Osteoblast (primary cell): Measurements from ENCODE around the gene DKC1. TPM values are rescaled to one million over a fixed set of nuclear protein-coding genes. Genes with fewer than 3 reads are reported as not detected.

Source experiments
- DNase-seq: peaks from one replicate; pipeline ENCODE4 v3.0.0; 2011; ENCODE audit warnings: low spot score, mixed read lengths; ENCODE audit not compliant: insufficient read length; ENCODE audit errors: missing footprints
- H2AFZ ChIP-seq: 2 replicates; pipeline ENCODE4 v1.6.0; 2011; ENCODE audit warnings: mild to moderate bottlenecking, low read length
- H3K27ac ChIP-seq: 2 replicates; pipeline ENCODE4 v1.5.1; 2011; ENCODE audit warnings: mild to moderate bottlenecking, low read depth, low read length, moderate library complexity
- H3K27me3 ChIP-seq: 2 replicates; pipeline ENCODE4 v1.6.0; 2012; ENCODE audit warnings: mild to moderate bottlenecking, control low read depth, inconsistent platforms, low read length, moderate library complexity; ENCODE audit not compliant: insufficient read depth
- H3K36me3 ChIP-seq: 2 replicates; pipeline ENCODE4 v1.5.1; 2011; ENCODE audit warnings: mild to moderate bottlenecking, low read length, control low read depth, moderate library complexity; ENCODE audit not compliant: insufficient read depth
- H3K4me1 ChIP-seq: 2 replicates; pipeline ENCODE4 v1.5.1; 2011; ENCODE audit warnings: mild to moderate bottlenecking, low read length, control low read depth, moderate library complexity; ENCODE audit not compliant: insufficient read depth
- H3K4me2 ChIP-seq: 2 replicates; pipeline ENCODE4 v1.6.0; 2011; ENCODE audit warnings: mild to moderate bottlenecking, low read length; ENCODE audit not compliant: insufficient read depth
- H3K4me3 ChIP-seq: fragments of 200-600 bp; sonication (generic); 3 replicates; pipeline ENCODE4 v1.5.1; 2012; ENCODE audit warnings: mild to moderate bottlenecking, low read length, inconsistent platforms; ENCODE audit not compliant: insufficient read depth
- H3K79me2 ChIP-seq: 2 replicates; pipeline ENCODE4 v1.6.0; 2012; ENCODE audit warnings: mild to moderate bottlenecking, low read length, control low read depth, inconsistent platforms; ENCODE audit not compliant: insufficient read depth
- H3K9me3 ChIP-seq: 2 replicates; pipeline ENCODE4 v1.5.1; 2011; ENCODE audit warnings: low read depth, low read length, control low read depth
- H4K20me1 ChIP-seq: 2 replicates; pipeline ENCODE4 v1.6.0; 2012; ENCODE audit warnings: mild to moderate bottlenecking, low read length, control low read depth; ENCODE audit not compliant: insufficient read depth
- CTCF ChIP-seq: IDR thresholded peaks from 2 replicates; pipeline ENCODE4 v1.5.1; 2011; ENCODE audit warnings: mild to moderate bottlenecking, low read depth, low read length, moderate library complexity; ENCODE audit errors: extremely low read depth
- total RNA-seq: library from RNA; depleted of rRNA; stranded (reverse); fragments of >200 nt; gene quantifications from 2 replicates; pipeline ENCODE4 v1.2.3, GENCODE V29; 2012

The DKC1 gene
- total RNA-seq, 1 donor: 30.8 TPM

- no peak overlapping the region for H2AFZ ChIP-seq
- no peak overlapping the region for H3K4me2 ChIP-seq
Observed at GRCh38 chrX:154791939-154792338, 29.3 kb downstream of the DKC1 start.

GRCh38 chrX:154793084-154793795 is 30.6 kb downstream of the DKC1 start:
- H3K4me3 ChIP-seq: no peak overlapping the region
- no peaks in the 10 kb centered on the region for H4K20me1 ChIP-seq
- no peaks in the 10 kb centered on the region for H3K4me1 ChIP-seq
- H3K27ac ChIP-seq: no peak overlapping the region
- H3K27me3 ChIP-seq: no peaks in the 10 kb centered on the region
- H3K9me3 ChIP-seq: no peaks in the 10 kb centered on the region
- H3K79me2 ChIP-seq: peaks cover 5% of the 10 kb centered on the region
- no peak for TF ChIP-seq CTCF
- H3K36me3 ChIP-seq: no peaks in the 10 kb centered on the region
- no peak overlapping the region for H2AFZ ChIP-seq
- no peak for DNase-seq
- no peak overlapping the region for H3K4me2 ChIP-seq

More at GRCh38 chrX:154791939-154792338, 29.3 kb downstream of the DKC1 start:
- H3K36me3 ChIP-seq: no peaks in the 10 kb centered on the region
- no peak for TF ChIP-seq CTCF
- no peak for DNase-seq
- no peaks in the 10 kb centered on the region for H3K9me3 ChIP-seq
- no peaks in the 10 kb centered on the region for H3K27me3 ChIP-seq
- no peaks in the 10 kb centered on the region for H4K20me1 ChIP-seq
- H3K27ac ChIP-seq: no peak overlapping the region
- no peaks in the 10 kb centered on the region for H3K4me1 ChIP-seq
- no peak overlapping the region for H3K4me3 ChIP-seq
- peaks cover 5% of the 10 kb centered on the region for H3K79me2 ChIP-seq

GRCh38 chrX:154795016-154795415 is 32.4 kb downstream of the DKC1 start:
- no peak for DNase-seq
- TF ChIP-seq CTCF: no peak
- Histone ChIP-seq H3K79me2 (peaks cover 5% of the 10 kb centered on the region), H3K36me3 (no peaks in the 10 kb centered on the region), H3K4me3 (no peak overlapping the region), H3K27ac (no peak overlapping the region), H3K27me3 (no peaks in the 10 kb centered on the region), H2AFZ (no peak overlapping the region), H3K4me2 (no peak overlapping the region), H4K20me1 (no peaks in the 10 kb centered on the region), H3K9me3 (no peaks in the 10 kb centered on the region), H3K4me1 (peaks cover 12% of the 10 kb centered on the region)

GRCh38 chrX:154797006-154797405 is 34.3 kb downstream of the DKC1 start:
- Histone ChIP-seq H3K9me3 (no peaks in the 10 kb centered on the region), H3K27ac (no peak overlapping the region), H2AFZ (no peak overlapping the region), H3K4me2 (no peak overlapping the region), H3K4me1 (peaks cover 15% of the 10 kb centered on the region), H3K36me3 (no peaks in the 10 kb centered on the region), H3K27me3 (no peaks in the 10 kb centered on the region), H3K79me2 (peaks cover 7% of the 10 kb centered on the region), H4K20me1 (no peaks in the 10 kb centered on the region), H3K4me3 (no peak overlapping the region)
- no peak for TF ChIP-seq CTCF
- no peak for DNase-seq
